Measurements from ENCODE around the gene NPY5R.

NPY5R gene

GRCh38 chr4:163384926-163385325 is 41.2 kb downstream of the NPY5R start:
- DNase-seq (ENCODE audit: low read depth in 2 of 2): no peak

- DNase-seq (ENCODE audit: low read depth in 2 of 2): no peak
Observed at GRCh38 chr4:163385466-163385865, 41.8 kb downstream of the NPY5R start.

GRCh38 chr4:163391756-163392155 is 48.1 kb downstream of the NPY5R start:
- DNase-seq (ENCODE audit: low read depth in 2 of 2): no peak

- DNase-seq (ENCODE audit: low read depth in 2 of 2): no peak
Observed at GRCh38 chr4:163392328-163392727, 48.6 kb downstream of the NPY5R start.

- DNase-seq (ENCODE audit: low read depth in 2 of 2): no peak
Observed at GRCh38 chr4:163393471-163393870, 49.8 kb downstream of the NPY5R start.

GRCh38 chr4:163395055-163395454 is 51.4 kb downstream of the NPY5R start:
- DNase-seq (ENCODE audit: low read depth in 2 of 2): no peak

GRCh38 chr4:163395758-163396157 is 52.1 kb downstream of the NPY5R start:
- no peak for DNase-seq (ENCODE audit: low read depth in 2 of 2)

- no peak for DNase-seq (ENCODE audit: low read depth in 2 of 2)
Observed at GRCh38 chr4:163398238-163398637, 54.5 kb downstream of the NPY5R start.

GRCh38 chr4:163400911-163401310 is 57.2 kb downstream of the NPY5R start:
- no peak for DNase-seq (ENCODE audit: low read depth in 2 of 2)
